OCI-LY3 (cell line): ENCODE results near the gene SYNPO2.

ENCODE experiments used
- EZH2phosphoT487 ChIP-seq: fragments of 200-600 bp; shearing (Covaris generic); IDR thresholded peaks from 2 replicates; pipeline ENCODE4 v1.6.1; 2018; ENCODE audit warnings: antibody characterized with exemption, mixed run types, low read depth
- TF ChIP-seq, protein P1 (sequence below): fragments of 200-600, 300-600 bp; sonication (generic); IDR thresholded peaks from 2 replicates; pipeline ENCODE4 v1.5.1; 2014; ENCODE audit warnings: antibody characterized with exemption, low read length, low read depth

DNA sequence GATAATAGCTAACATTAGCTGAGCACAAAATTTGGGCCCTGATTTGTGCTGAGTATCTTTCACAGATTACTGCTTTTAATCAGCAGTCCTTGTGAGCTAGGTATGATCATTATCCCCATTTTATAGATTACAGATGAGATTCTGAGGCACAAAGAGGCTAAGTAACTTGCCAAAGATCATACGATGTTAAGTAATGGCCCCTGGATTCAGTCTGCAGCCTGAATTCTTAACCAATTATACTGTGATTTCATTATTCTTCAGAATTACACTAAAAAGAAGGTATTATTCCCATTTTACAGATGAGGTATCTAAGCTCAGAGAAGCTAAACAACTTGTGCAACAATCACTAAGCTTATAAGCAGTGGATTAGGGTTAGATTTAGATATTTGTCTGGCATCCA is 149.1 kb downstream of the SYNPO2 start:
- TF ChIP-seq EZH2phosphoT487 = no peak
- TF ChIP-seq, protein P1, sequence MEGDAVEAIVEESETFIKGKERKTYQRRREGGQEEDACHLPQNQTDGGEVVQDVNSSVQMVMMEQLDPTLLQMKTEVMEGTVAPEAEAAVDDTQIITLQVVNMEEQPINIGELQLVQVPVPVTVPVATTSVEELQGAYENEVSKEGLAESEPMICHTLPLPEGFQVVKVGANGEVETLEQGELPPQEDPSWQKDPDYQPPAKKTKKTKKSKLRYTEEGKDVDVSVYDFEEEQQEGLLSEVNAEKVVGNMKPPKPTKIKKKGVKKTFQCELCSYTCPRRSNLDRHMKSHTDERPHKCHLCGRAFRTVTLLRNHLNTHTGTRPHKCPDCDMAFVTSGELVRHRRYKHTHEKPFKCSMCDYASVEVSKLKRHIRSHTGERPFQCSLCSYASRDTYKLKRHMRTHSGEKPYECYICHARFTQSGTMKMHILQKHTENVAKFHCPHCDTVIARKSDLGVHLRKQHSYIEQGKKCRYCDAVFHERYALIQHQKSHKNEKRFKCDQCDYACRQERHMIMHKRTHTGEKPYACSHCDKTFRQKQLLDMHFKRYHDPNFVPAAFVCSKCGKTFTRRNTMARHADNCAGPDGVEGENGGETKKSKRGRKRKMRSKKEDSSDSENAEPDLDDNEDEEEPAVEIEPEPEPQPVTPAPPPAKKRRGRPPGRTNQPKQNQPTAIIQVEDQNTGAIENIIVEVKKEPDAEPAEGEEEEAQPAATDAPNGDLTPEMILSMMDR = no peak
